ENCODE data around the gene NRROS. TPM values are rescaled to one million over a fixed set of nuclear protein-coding genes. Genes with fewer than 3 reads are reported as not detected.
A peak's percentile ranks its signal among the peaks of the same experiment; 100 is the strongest.

NRROS gene
- total RNA-seq, 1 experiment from 2014 or later = 0.07 TPM

DNA sequence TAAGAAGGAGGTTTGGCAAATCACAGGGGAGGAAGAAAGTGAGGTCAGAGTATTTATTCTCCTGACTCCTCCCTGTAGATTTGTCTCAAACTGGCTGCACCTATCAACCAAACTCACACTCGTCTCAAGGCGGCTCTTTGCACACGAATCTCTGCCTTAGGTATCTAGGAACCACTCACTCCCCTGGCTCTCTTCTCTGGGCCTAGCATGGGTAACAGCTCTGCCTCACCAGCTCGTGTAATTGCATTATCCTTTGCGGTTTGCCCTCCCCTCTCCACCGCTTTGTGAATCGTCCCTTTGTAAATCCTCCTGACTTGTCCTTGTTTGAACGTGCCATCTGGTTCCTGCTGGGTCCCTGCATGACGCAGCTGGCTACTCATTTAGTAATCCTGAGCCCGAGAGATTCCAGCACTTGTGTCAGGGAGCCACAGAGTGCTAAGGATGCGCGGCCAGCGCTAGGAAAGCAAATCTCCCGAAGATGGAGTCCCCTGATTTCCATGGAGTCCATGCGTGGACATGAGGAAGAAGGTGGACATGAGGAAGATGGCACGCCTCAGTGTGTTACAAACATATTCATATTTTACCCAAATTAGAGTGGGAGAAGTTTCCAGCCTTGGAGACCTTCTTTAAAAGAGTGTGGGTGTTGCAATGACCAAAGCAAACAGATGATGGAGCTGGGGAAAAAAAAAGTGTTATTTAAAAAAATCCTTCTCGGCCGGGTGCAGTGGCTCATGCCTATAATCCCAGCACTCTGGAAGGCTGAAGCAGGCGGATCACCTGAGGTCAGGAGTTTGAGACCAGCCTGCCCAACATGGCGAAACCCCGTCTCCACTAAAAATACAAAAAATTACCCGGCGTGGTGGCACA, 26.7 kb downstream of the NRROS start:
- Histone ChIP-seq H3F3A (ENCODE audit: low read length, unreplicated experiment) (no peaks in the 10 kb centered on the region), H3K27me3 (ENCODE audit: low read length) (no peaks in the 10 kb centered on the region), H4K20me1 (ENCODE audit: low read length) (no peaks in the 10 kb centered on the region), H3K9me2 (replicated peaks; ENCODE audit: low read length) (no peaks in the 10 kb centered on the region), H2AFZ (ENCODE audit: low read length) (0 out of 2 replicates have a peak overlapping the region, but pooled peaks have one; percentile 34), H3K9ac (ENCODE audit: low read length) (no peak overlapping the region), H3K9me3 (ENCODE audit: low read length) (no peaks in the 10 kb centered on the region), H3K4me1 (ENCODE audit: insufficient read depth, low read length) (no peaks in the 10 kb centered on the region), H3K79me2 (ENCODE audit: low read length) (no peaks in the 10 kb centered on the region), H3K36me3 (ENCODE audit: low read depth, low read length) (no peaks in the 10 kb centered on the region), H3K4me3 (ENCODE audit: low read length) (no peak overlapping the region), H3K27ac (ENCODE audit: low read length) (no peak overlapping the region), H3K4me2 (ENCODE audit: low read length) (no peak overlapping the region)
- TF ChIP-seq EZH2 (IDR thresholded peaks at IDR 0.05; ENCODE audit: low read length, unreplicated experiment) (no peak), CTCF (conservative IDR thresholded peaks at IDR 0.05; ENCODE audit: low read depth, low read length) (no peak), EZH2phosphoT487 (IDR thresholded peaks at IDR 0.05; ENCODE audit: borderline replicate concordance, low read length) (no peak)
- no TSS peak for BruUV-seq (replicated peaks)
- DNase-seq (peak; percentile 40), ATAC-seq (peak; percentile 52)
- ChIA-PET CTCF (no interaction called here), POLR2A (ENCODE audit: unreplicated experiment) (no interaction called here)
- intact Hi-C loops (cut with micrococcal nuclease) = no loop called here

- CTCF ChIA-PET = no interaction called here
- no peaks in the 10 kb centered on the region for H3K27me3 ChIP-seq (ENCODE audit: low read length)
- no peaks in the 10 kb centered on the region for H3K9me3 ChIP-seq (ENCODE audit: low read length)
- H3K9me2 ChIP-seq (replicated peaks; ENCODE audit: low read length) = no peaks in the 10 kb centered on the region
- H3K4me2 ChIP-seq (ENCODE audit: low read length) = no peak overlapping the region
- H3K9ac ChIP-seq (ENCODE audit: low read length) = no peak overlapping the region
- H3K4me1 ChIP-seq (ENCODE audit: insufficient read depth, low read length) = no peaks in the 10 kb centered on the region
- POLR2A ChIA-PET (ENCODE audit: unreplicated experiment) = no interaction called here
- no peak overlapping the region for H3K27ac ChIP-seq (ENCODE audit: low read length)
- no peaks in the 10 kb centered on the region for H3K36me3 ChIP-seq (ENCODE audit: low read depth, low read length)
- H2AFZ ChIP-seq (ENCODE audit: low read length) = no peak overlapping the region
- no peak overlapping the region for H3K4me3 ChIP-seq (ENCODE audit: low read length)
- H3K79me2 ChIP-seq (ENCODE audit: low read length) = no peaks in the 10 kb centered on the region
- TF ChIP-seq EZH2 (IDR thresholded peaks at IDR 0.05; ENCODE audit: low read length, unreplicated experiment) (no peak), CTCF (conservative IDR thresholded peaks at IDR 0.05; ENCODE audit: low read depth, low read length) (no peak), EZH2phosphoT487 (IDR thresholded peaks at IDR 0.05; ENCODE audit: borderline replicate concordance, low read length) (no peak)
- no peaks in the 10 kb centered on the region for H4K20me1 ChIP-seq (ENCODE audit: low read length)
- no TSS peak for BruUV-seq (replicated peaks)
- no peak for DNase-seq
- intact Hi-C loops (cut with micrococcal nuclease) = no loop called here
- no peak for ATAC-seq
- H3F3A ChIP-seq (ENCODE audit: low read length, unreplicated experiment) = no peaks in the 10 kb centered on the region
Measured at GRCh38 chr3:196667056-196667825, 27.7 kb downstream of the NRROS start.

Measured in PC-3 (cell line).